Activated T-cell treated with anti-CD3 and anti-CD28 coated beads, Interleukin-2, amount 50 U/mL, for 72 hours (primary cell): ENCODE measurements around the gene LNX2. TPM values are rescaled to one million over a fixed set of nuclear protein-coding genes. Genes with fewer than 3 reads are reported as not detected.

Experiments used
- ATAC-seq, 2 donors: fragments of 150-1000 bp; cut with Tn5 transposase; replicated peaks in 1 of 2; 2 replicates each; pipeline ENCODE4 v1.10.0; 2021; ENCODE audit warnings: moderate library complexity in 2 of 2, mild to moderate bottlenecking in 1 of 2
- DNase-seq, 2 donors: peaks; one replicate each; pipeline ENCODE4 v3.0.0; 2021 to 2022; ENCODE audit warnings: mixed read lengths in 1 of 2
- H3K27ac Mint-ChIP-seq: one replicate; pipeline ENCODE4 v1.8.0; 2022; ENCODE audit warnings: mild to moderate bottlenecking, moderate library complexity, mixed read lengths
- H3K27me3 Mint-ChIP-seq: one replicate; pipeline ENCODE4 v1.8.0; 2022; ENCODE audit warnings: low read depth, mixed read lengths
- H3K36me3 Mint-ChIP-seq, 2 donors: one replicate each; pipeline ENCODE4 v1.8.0; 2022; ENCODE audit warnings: mixed read lengths in 2 of 2, mild to moderate bottlenecking in 1 of 2; ENCODE audit not compliant: insufficient read depth in 2 of 2
- H3K4me1 Mint-ChIP-seq: one replicate; pipeline ENCODE4 v1.8.0; 2022; ENCODE audit warnings: low read depth, mixed read lengths
- H3K4me3 Mint-ChIP-seq, 2 donors: one replicate each; pipeline ENCODE4 v1.8.0; 2022; ENCODE audit warnings: mild to moderate bottlenecking in 2 of 2, mixed read lengths in 2 of 2, moderate library complexity in 2 of 2
- H3K9me3 Mint-ChIP-seq, 2 donors: one replicate each; pipeline ENCODE4 v1.8.0; 2022; ENCODE audit warnings: mixed read lengths in 2 of 2
- total RNA-seq, 2 donors: library from RNA; stranded (reverse); gene quantifications; one replicate each; pipeline ENCODE4 v1.2.3, GENCODE V29; 2022

LNX2 gene
- total RNA-seq, 2 donors from 2014 or later = 6.5 to 7.2 TPM

GRCh38 chr13:27497563-27498230 is 122.6 kb downstream of the LNX2 start:
- Mint-ChIP-seq H3K36me3 (no peaks in the 10 kb centered on the region), H3K27ac (no peak overlapping the region), H3K9me3 (no peaks in the 10 kb centered on the region), H3K27me3 (no peaks in the 10 kb centered on the region), H3K4me3 (no peak overlapping the region), H3K4me1 (no peaks in the 10 kb centered on the region)
- ATAC-seq = no peak
- no peak for DNase-seq

GRCh38 chr13:27496536-27497273 is 123.6 kb downstream of the LNX2 start:
- no peak for ATAC-seq
- no peak overlapping the region for H3K27ac Mint-ChIP-seq
- DNase-seq = no peak
- H3K27me3 Mint-ChIP-seq = no peaks in the 10 kb centered on the region
- H3K4me3 Mint-ChIP-seq = no peak overlapping the region
- no peaks in the 10 kb centered on the region for H3K36me3 Mint-ChIP-seq
- no peaks in the 10 kb centered on the region for H3K4me1 Mint-ChIP-seq
- H3K9me3 Mint-ChIP-seq = no peaks in the 10 kb centered on the region

- no peak for ATAC-seq
Measured at GRCh38 chr13:27496006-27496405, 124.3 kb downstream of the LNX2 start.

More at GRCh38 chr13:27496006-27496405, 124.3 kb downstream of the LNX2 start:
- no peak for DNase-seq
- Mint-ChIP-seq H3K9me3 (no peaks in the 10 kb centered on the region), H3K36me3 (no peaks in the 10 kb centered on the region), H3K27ac (no peak overlapping the region), H3K4me3 (no peak overlapping the region), H3K4me1 (no peaks in the 10 kb centered on the region), H3K27me3 (no peaks in the 10 kb centered on the region)

Other genes starting within 250 kb of the LNX2 start
- gene GTF3A, start 195.9 kb downstream of the LNX2 start, total RNA-seq = 100 to 1,000 TPM; 188 to 237 TPM
- 10 to 100 TPM; 25.0 to 30.6 TPM for gene MTIF3, start 170.0 kb downstream of the LNX2 start, total RNA-seq
- 100 to 1,000 TPM; 156 to 169 TPM for gene POLR1D, start 1.4 kb upstream of the LNX2 start, total RNA-seq
- gene GSX1, start 172.0 kb upstream of the LNX2 start, total RNA-seq = not detected